Islet of Langerhans (tissue), 1 donor: Measurements from ENCODE around the gene WASF3.
"Not testable (repeated sequence)": the region's sequence is repeated elsewhere in the genome, so short reads cannot be mapped to it uniquely, and the experiment has no call there.

Experiments
- FAIRE-seq: peaks from one replicate; lab custom pipeline; 2011; peaks lifted over from hg19 to GRCh38; lab: Jason Lieb, UNC

Gene WASF3

DNA sequence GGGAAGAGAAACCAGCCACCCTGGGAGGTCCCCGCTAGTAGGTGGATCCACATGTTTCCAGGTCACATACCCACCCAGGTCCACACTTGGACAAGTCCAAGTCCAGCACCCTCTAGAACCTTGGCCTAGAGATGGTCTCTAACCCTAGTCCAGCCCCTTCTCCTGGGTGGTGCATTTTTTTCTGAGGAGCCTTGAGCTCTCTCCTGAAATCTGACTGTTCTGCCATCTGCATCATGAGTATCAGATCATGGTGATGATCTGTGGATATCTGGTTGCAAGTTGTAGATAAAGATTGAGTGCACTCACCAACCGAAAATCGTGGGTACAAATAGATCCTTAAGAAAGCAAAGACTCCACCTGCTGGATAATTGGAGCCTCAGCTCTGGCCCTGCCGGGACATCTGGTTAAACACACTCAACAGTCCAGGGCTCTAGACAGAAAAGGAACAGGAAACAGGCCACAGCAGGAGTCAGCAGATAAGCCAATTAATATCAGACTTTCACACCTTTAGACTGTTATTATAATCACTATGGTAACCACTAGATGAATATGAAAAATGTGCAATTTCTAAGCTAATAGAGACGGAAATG is 162.0 kb downstream of the WASF3 start:
- FAIRE-seq: no peak

DNA sequence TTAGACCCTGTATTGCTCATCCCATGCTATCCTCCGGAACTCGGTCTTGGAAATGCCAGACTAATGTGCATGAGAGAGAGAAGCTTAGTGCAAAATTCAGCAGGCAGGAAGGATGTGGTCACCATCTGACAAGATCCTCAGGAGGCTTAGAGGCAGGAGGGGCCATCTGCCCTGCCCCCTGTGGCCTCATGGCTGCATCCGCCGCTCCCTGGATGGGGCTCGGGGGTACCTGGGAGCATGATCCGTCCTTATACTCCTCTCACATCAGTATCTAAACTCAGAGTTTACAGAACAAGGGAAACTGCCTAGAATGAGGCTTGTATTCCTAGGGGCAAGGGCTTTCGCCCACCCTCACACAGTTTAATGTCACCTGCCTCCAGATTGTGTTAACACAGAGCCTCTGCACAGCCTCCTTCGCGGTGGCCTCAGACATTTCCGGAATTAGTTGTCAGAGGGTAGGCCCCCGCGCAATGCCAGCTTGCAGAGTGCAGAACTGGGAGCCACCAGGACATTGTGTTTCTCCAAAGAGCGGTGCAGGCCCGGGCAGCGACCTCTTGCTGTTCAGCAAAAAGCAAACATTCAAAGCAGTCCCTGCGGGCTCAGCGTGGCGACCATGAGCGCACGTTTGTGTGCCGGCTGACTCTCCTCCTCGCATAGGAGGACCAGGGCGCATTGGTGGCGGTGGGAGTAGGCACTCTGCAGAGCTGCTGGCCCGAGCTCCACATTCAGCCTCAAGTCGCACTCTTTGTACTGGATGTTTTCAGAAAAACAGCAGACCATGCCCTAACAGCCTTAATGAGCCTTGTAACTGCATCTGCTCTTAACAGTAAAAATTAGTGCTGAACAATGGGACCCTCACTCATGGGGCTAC is 164.0 kb downstream of the WASF3 start:
- FAIRE-seq: no peak

DNA sequence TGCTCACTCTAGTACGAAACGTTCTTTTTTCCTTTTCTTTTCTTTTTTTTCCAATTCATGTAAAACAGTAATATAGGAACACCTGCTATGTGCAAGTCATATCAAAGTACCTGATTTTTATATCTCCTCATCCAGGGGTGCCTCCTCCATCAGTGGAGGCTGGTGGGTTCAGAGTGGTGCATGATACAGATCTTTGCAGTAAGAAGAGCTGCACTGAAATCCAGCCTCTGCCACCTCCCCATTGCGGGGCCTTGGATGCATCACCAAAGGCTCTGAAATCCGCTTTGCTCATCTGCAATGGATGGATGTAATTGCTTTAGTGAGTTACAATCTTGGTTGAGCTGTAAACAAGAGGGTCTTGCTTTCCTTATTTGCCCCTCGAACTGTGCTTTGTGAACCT is 164.8 kb downstream of the WASF3 start:
- no peak for FAIRE-seq

DNA sequence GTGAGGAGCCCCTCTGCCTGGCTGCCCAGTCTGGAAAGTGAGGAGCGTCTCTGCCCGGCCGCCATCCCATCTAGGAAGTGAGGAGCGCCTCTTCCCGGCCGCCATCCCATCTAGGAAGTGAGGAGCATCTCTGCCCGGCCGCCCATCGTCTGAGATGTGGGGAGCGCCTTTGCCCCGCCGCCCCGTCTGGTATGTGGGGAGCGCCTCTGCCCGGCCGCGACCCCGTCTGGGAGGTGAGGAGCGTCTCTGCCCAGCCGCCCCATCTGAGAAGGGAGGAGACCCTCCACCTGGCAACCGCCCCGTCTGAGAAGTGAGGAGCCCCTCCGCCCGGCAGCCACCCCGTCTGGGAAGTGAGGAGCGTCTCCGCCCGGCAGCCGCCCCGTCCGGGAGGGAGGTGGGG is 166.1 kb downstream of the WASF3 start:
- FAIRE-seq: not testable (repeated sequence)

DNA sequence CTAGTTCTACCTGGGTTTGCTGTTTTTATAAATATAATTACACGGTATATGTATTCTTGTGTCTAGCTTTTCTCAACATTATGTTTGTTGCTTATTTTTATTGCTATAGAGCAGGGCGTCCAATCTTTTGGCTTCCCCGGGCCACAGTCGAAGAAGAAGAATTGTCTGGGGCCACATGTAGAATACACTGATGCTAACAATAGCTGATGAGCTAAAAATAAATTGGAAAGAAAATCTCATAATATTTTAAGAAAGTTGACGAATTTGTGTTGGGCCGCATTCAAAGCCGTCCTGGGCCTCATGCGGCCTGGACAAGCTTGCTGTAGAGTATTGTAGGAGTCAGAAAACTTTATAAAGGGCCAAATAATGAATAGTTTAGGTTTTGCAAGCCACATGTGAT is 169.2 kb downstream of the WASF3 start:
- FAIRE-seq: no peak

DNA sequence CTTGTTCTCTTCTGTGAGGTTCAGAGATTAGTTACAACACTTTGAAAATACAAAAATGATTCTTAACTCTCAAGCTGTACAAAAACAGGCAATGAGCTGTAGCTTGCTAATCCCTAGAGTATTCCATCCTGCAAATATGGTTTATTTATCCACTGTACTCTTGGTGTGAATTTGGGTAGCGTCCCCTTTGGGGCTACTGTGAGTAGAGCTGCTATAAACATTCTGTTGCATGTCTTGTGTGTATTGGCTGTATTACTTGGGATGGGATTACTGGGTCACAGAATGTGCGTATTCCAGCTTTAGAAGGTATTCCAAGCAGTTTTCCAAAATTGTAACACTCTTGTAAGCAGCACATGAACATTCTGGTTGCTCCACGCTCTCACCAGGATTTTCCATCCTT is 169.6 kb downstream of the WASF3 start:
- FAIRE-seq: no peak

DNA sequence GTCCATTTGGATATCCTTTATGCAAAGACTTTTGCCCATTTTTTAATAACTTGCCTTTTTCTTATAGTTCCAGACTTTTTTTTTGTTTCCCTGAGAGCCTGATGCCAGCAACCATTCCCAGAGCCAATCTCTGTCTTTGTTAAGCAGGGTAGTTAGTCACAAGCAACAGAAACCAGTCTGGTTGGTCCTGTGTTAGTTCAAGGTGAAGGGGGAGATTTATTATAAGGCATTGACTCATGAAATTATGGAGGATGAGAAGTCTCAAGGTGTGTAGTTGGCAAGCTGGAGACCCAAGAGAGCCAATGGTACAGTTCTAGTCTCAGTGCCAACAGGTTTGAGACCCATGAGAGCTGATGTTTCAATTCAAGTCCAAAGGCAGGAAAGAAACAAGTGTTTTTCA is 170.2 kb downstream of the WASF3 start:
- FAIRE-seq: no peak

DNA sequence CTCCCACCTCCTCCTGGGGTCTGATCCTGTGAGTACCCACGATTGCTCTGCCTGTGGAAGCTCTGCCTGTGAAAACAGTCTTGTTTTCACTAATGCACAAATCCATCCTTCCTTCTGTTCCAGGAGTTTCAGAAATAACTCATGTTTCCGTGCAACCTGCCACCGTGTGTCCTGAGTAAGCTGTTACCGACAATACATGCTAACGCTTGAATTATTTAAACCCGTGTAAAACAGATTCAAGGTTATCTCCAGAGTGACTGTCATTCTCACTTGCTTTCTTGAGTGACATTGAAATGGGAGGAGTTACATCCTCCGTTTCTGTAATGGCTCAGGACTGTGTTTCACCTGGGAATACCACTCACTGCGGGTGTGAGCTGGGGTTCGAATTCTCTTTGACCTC is 178.2 kb downstream of the WASF3 start:
- no peak for FAIRE-seq
